ENCODE measurements around the gene HSF5.

DNA sequence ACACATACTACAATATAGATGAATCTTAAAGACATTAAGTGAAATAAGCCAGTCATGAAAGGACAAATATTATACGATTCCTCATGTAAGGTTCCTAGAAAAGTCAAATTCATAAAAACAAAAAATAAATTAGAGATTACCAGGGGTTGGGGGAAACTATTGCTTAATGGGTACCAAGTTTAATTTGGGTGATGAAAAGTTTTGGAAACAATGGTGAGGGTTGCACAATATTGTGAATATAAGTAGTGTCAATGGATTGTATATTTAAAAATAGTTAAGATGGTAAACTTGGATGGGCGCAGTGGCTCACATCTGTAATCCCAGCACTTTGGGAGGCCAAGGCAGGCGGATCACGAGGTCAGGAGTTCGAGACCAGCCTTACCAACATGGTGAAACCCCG, 17.9 kb downstream of the HSF5 start:
- no peak for TF ChIP-seq EZH2phosphoT487 (IDR thresholded peaks at IDR 0.05; ENCODE audit: borderline replicate concordance, low read depth, low read length)
- TF ChIP-seq, protein P1, sequence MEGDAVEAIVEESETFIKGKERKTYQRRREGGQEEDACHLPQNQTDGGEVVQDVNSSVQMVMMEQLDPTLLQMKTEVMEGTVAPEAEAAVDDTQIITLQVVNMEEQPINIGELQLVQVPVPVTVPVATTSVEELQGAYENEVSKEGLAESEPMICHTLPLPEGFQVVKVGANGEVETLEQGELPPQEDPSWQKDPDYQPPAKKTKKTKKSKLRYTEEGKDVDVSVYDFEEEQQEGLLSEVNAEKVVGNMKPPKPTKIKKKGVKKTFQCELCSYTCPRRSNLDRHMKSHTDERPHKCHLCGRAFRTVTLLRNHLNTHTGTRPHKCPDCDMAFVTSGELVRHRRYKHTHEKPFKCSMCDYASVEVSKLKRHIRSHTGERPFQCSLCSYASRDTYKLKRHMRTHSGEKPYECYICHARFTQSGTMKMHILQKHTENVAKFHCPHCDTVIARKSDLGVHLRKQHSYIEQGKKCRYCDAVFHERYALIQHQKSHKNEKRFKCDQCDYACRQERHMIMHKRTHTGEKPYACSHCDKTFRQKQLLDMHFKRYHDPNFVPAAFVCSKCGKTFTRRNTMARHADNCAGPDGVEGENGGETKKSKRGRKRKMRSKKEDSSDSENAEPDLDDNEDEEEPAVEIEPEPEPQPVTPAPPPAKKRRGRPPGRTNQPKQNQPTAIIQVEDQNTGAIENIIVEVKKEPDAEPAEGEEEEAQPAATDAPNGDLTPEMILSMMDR (conservative IDR thresholded peaks at IDR 0.05; ENCODE audit: low read length) = no peak
